ENCODE results near the gene EHBP1.

The EHBP1 gene

GRCh38 chr2:62691186-62691585 lies 14.3 kb upstream of the EHBP1 start:
- DNase-seq (ENCODE audit: low spot score) = no peak
- CTCF ChIA-PET = no interaction called here
- POLR2A ChIA-PET (ENCODE audit: low non-redundant PET) = no interaction called here
- TF ChIP-seq CTCF (conservative IDR thresholded peaks at IDR 0.05; ENCODE audit: low read depth) = no peak
- H3K27ac ChIP-seq = no peak overlapping the region

GRCh38 chr2:62692225-62692624 lies 13.3 kb upstream of the EHBP1 start:
- no peak for DNase-seq (ENCODE audit: low spot score)
- no peak for TF ChIP-seq CTCF (conservative IDR thresholded peaks at IDR 0.05; ENCODE audit: low read depth)
- ChIA-PET POLR2A (ENCODE audit: low non-redundant PET) (no interaction called here), CTCF (interaction anchor here (0.6 to 1.2 kb wide), 2 partner anchors 11 to 89 kb away, joined by 3 to 6 read pairs; no protein-coding TSS in a partner anchor)
- H3K27ac ChIP-seq = no peak overlapping the region

- ChIA-PET CTCF (interaction anchor here (0.7 kb wide), 1 partner anchor 163 kb away, joined by 4 read pairs; no protein-coding TSS in a partner anchor), POLR2A (ENCODE audit: low non-redundant PET) (no interaction called here)
- H3K27ac ChIP-seq = no peak overlapping the region
- no peak for DNase-seq (ENCODE audit: low spot score)
- TF ChIP-seq CTCF (conservative IDR thresholded peaks at IDR 0.05; ENCODE audit: low read depth) = no peak
These were observed 6.9 kb upstream of the EHBP1 start for GRCh38 chr2:62698653-62699052.

- POLR2A ChIA-PET (ENCODE audit: low non-redundant PET) = interaction anchor here (0.6 to 0.8 kb wide), 3 partner anchors 126 to 1571 kb away, joined by 3 to 4 read pairs (median 3); no protein-coding TSS in a partner anchor
- no peak for DNase-seq (ENCODE audit: low spot score)
- CTCF ChIA-PET = no interaction called here
- TF ChIP-seq CTCF (conservative IDR thresholded peaks at IDR 0.05; ENCODE audit: low read depth) = no peak
- H3K27ac ChIP-seq = peak overlapping the region; percentile 92
These were observed 883 bp upstream of the EHBP1 start for GRCh38 chr2:62704654-62705006.

- H3K27ac ChIP-seq = peak overlapping the region; percentile 92
- TF ChIP-seq CTCF (conservative IDR thresholded peaks at IDR 0.05; ENCODE audit: low read depth) = peak; percentile 51
- ChIA-PET POLR2A (ENCODE audit: low non-redundant PET) (interaction anchor here (0.7 kb wide), 1 partner anchor 1556 kb away, joined by 4 read pairs; no protein-coding TSS in a partner anchor), CTCF (interaction anchor here (0.6 kb wide), 1 partner anchor 223 kb away, joined by 4 read pairs; no protein-coding TSS in a partner anchor)
- peak; percentile 36 for DNase-seq (ENCODE audit: low spot score)
These were observed 577 bp downstream of the EHBP1 start for GRCh38 chr2:62705859-62706720.

- no peak for DNase-seq (ENCODE audit: low spot score)
- peak overlapping the region; percentile 92 for H3K27ac ChIP-seq
- CTCF ChIA-PET = interaction anchor here (0.6 to 1.0 kb wide), 2 partner anchors 44 to 250 kb away, joined by 3 to 6 read pairs; no protein-coding TSS in a partner anchor
- POLR2A ChIA-PET (ENCODE audit: low non-redundant PET) = no interaction called here
- no peak for TF ChIP-seq CTCF (conservative IDR thresholded peaks at IDR 0.05; ENCODE audit: low read depth)
These were observed 1.4 kb downstream of the EHBP1 start for GRCh38 chr2:62706721-62707521.
